ENCODE measurements around the gene INPP5A.
"Not testable (repeated sequence)": the region's sequence is repeated elsewhere in the genome, so short reads cannot be mapped to it uniquely, and the experiment has no call there.

The INPP5A gene

DNA sequence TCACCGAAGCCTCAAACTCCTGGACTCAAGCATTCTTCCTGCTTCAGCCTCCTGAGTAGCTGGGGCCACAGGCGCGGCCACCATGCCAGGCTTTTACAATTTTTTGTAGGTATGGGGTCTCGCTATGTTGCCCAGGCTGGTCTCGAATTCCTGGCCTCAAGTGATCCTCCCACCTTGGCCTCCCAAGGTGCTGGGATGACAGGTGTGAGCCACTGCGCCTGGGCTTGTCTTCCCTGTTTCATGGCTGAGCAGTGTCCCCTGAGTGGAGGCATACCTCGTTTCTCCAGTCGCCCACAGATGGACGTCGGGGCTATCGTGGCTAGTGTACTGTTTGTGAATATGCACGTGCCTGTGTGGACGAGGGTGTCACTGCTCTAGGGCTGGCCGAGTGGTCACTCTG is 11.3 kb downstream of the INPP5A start:
- Histone ChIP-seq H3K36me3 (no peaks in the 10 kb centered on the region), H3K4me3 (ENCODE audit: low read depth, low read length) (no peak overlapping the region), H3K27me3 (ENCODE audit: insufficient read depth, low read depth, severe bottlenecking) (no peaks in the 10 kb centered on the region), H3K9me3 (ENCODE audit: severe bottlenecking) (no peaks in the 10 kb centered on the region), H3K27ac (no peak overlapping the region)
- DNase-seq: no peak
- TF ChIP-seq, protein P1, sequence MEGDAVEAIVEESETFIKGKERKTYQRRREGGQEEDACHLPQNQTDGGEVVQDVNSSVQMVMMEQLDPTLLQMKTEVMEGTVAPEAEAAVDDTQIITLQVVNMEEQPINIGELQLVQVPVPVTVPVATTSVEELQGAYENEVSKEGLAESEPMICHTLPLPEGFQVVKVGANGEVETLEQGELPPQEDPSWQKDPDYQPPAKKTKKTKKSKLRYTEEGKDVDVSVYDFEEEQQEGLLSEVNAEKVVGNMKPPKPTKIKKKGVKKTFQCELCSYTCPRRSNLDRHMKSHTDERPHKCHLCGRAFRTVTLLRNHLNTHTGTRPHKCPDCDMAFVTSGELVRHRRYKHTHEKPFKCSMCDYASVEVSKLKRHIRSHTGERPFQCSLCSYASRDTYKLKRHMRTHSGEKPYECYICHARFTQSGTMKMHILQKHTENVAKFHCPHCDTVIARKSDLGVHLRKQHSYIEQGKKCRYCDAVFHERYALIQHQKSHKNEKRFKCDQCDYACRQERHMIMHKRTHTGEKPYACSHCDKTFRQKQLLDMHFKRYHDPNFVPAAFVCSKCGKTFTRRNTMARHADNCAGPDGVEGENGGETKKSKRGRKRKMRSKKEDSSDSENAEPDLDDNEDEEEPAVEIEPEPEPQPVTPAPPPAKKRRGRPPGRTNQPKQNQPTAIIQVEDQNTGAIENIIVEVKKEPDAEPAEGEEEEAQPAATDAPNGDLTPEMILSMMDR (IDR thresholded peaks at IDR 0.05; ENCODE audit: low read depth, low read length): no peak

DNA sequence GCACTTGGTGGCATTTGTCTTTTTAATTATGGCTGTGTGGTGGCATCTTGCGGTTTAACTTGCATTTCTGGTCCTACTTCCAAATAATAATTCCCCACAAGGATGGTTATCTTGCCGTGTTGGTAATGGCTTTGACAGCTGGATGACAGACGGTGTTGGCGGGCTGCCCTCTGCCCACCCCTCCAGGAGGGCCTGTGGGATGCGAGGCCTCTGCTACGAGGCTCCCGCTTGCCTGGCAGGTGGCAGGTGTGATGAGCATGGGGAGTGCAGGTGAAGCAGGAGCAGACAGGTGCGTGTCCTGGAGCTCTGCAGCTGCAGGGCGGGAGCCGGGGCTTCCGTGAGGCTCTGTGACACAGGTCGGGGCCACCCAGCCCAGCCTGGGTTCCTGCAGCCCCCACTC is 11.8 kb downstream of the INPP5A start:
- no peak for DNase-seq
- no peak overlapping the region for H3K4me3 ChIP-seq (ENCODE audit: low read depth, low read length)
- H3K9me3 ChIP-seq (ENCODE audit: severe bottlenecking): no peaks in the 10 kb centered on the region
- H3K27ac ChIP-seq: no peak overlapping the region
- H3K27me3 ChIP-seq (ENCODE audit: insufficient read depth, low read depth, severe bottlenecking): no peaks in the 10 kb centered on the region
- no peaks in the 10 kb centered on the region for H3K36me3 ChIP-seq
- TF ChIP-seq, protein P1 (IDR thresholded peaks at IDR 0.05; ENCODE audit: low read depth, low read length): no peak

DNA sequence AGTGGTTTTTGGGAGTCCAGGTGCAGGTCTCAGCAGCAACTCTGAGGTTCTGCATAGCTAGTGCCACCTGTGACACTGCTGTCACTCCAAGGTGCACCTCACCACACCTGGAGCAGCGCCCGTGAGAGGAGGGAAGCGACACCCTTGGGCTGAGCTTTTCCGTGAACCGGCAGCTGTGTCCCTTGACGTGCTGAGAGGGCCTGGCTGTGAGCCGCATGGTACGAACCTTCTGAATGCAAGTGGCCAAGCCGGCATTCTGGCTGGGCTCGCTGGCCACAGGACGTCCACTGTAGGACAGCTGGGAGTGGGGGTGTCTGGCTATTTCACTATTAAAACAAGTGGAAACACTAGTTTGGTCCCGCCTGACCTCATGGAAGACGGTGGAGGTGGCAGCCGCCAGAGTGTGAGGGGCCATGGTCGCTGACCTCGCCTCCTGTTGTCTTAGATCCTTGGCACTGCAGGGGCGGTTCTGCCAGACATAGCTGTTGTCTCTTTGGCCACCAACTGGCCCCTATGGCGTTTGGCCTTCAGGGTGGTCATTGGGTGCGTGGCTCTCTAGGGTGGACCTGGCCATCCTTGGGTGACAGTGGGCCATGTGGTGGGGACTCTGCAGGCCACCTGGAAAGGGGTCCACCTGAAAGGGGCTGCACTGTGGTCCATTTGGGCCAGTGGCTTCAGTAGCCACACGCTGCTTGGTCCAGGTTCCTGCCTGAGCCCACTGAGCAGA is 12.9 kb downstream of the INPP5A start:
- no peaks in the 10 kb centered on the region for H3K36me3 ChIP-seq
- no peaks in the 10 kb centered on the region for H3K9me3 ChIP-seq (ENCODE audit: severe bottlenecking)
- TF ChIP-seq, protein P1 (IDR thresholded peaks at IDR 0.05; ENCODE audit: low read depth, low read length): no peak
- H3K27ac ChIP-seq: no peak overlapping the region
- DNase-seq: no peak
- no peak overlapping the region for H3K4me3 ChIP-seq (ENCODE audit: low read depth, low read length)
- H3K27me3 ChIP-seq (ENCODE audit: insufficient read depth, low read depth, severe bottlenecking): no peaks in the 10 kb centered on the region

DNA sequence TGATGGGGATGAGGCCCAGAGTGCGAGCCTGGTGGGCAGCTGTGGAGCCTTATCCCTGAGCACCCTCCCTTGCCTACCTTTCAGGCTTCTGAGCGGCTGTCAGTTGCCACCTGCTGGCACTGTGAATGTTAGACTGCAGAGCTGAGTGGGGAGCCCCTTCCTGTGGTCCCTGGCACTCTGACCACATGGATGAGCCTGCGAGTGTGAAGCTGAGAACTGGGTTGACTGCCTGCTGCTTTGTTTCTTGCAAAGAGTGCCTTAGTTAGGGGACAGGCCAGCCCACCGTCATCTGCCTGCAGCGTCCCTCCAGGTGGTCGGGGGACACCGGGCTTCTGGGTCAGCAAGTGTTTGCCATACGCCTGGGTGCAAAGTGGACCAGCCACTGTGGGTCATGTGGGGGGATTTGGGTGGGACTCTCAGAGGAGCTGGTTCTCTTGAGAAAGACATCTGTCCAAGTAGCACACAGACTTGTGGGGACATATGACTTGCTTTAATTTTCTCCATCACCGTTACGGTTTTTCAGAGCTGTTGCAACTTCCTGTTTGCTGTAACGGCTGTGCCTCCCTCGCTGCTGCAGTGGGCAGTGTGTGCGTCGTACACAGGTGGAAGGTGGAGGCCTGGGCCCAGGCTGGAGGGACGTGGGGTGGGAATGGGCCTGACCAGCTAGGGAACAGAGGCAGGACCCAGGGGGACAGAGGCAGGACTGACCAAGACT is 13.7 kb downstream of the INPP5A start:
- no peak for DNase-seq
- H3K27me3 ChIP-seq (ENCODE audit: insufficient read depth, low read depth, severe bottlenecking): no peaks in the 10 kb centered on the region
- H3K27ac ChIP-seq: no peak overlapping the region
- TF ChIP-seq, protein P1 (IDR thresholded peaks at IDR 0.05; ENCODE audit: low read depth, low read length): no peak
- no peaks in the 10 kb centered on the region for H3K9me3 ChIP-seq (ENCODE audit: severe bottlenecking)
- H3K36me3 ChIP-seq: no peaks in the 10 kb centered on the region
- no peak overlapping the region for H3K4me3 ChIP-seq (ENCODE audit: low read depth, low read length)

DNA sequence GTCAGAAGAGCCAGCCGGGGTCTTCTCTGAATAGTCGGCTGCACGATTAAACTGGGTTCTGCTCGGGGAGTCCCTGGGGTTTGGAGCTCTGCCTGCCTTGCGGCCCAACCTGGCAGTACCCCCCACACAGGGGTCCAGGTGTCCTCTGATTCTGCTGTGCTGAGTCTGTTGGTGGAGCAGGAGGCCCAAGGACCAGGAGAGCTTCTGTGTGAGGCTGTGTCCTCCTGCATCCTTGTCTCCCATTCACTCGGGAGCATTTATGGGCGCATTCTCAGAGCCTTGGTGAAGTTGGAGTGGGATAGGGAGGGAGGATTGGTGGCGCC is 14.2 kb downstream of the INPP5A start:
- Histone ChIP-seq H3K27me3 (ENCODE audit: insufficient read depth, low read depth, severe bottlenecking) (no peaks in the 10 kb centered on the region), H3K4me3 (ENCODE audit: low read depth, low read length) (no peak overlapping the region), H3K9me3 (ENCODE audit: severe bottlenecking) (no peaks in the 10 kb centered on the region), H3K27ac (no peak overlapping the region), H3K36me3 (no peaks in the 10 kb centered on the region)
- TF ChIP-seq, protein P1 (IDR thresholded peaks at IDR 0.05; ENCODE audit: low read depth, low read length): no peak
- DNase-seq: no peak

DNA sequence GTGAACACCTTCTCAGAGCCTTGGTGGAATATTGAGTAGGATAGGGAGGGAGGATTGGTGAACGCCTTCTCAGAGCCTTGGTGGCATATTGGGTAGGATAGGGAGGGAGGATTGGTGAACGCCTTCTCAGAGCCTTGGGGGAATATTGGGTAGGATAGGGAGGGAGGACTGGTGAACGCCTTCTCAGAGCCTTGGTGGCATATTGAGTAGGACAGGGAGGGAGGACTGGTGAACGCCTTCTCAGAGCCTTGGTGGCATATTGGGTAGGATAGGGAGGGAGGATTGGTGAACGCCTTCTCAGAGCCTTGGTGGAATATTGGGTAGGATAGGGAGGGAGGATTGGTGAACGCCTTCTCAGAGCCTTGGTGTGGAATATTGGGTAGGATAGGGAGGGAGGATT is 15.0 kb downstream of the INPP5A start:
- DNase-seq; H3K27ac ChIP-seq; H3K4me3 ChIP-seq (ENCODE audit: low read depth, low read length); H3K9me3 ChIP-seq (ENCODE audit: severe bottlenecking); H3K27me3 ChIP-seq (ENCODE audit: insufficient read depth, low read depth, severe bottlenecking); H3K36me3 ChIP-seq: not testable (repeated sequence)

DNA sequence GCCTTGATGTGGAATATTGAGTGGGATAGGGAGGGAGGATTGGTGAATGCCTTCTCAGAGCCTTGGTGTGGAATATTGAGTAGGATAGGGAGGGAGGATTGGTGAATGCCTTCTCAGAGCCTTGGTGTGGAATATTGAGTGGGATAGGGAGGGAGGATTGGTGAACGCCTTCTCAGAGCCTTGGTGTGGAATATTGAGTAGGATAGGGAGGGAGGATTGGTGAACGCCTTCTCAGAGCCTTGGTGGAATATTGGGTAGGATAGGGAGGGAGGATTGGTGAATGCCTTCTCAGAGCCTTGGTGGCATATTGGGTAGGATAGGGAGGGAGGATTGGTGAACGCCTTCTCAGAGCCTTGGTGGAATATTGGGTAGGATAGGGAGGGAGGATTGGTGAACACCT is 16.0 kb downstream of the INPP5A start:
- not testable (repeated sequence) for H3K36me3 ChIP-seq; H3K9me3 ChIP-seq (ENCODE audit: severe bottlenecking); H3K27me3 ChIP-seq (ENCODE audit: insufficient read depth, low read depth, severe bottlenecking); H3K4me3 ChIP-seq (ENCODE audit: low read depth, low read length); DNase-seq; H3K27ac ChIP-seq

Measured in WERI-Rb-1 (cell line).